Osteoblast (primary cell): Measurements from ENCODE around the gene IGF2BP2. TPM values are rescaled to one million over a fixed set of nuclear protein-coding genes. Genes with fewer than 3 reads are reported as not detected.

ENCODE experiments used
- DNase-seq: peaks from one replicate; pipeline ENCODE4 v3.0.0; 2011; ENCODE audit warnings: low spot score, mixed read lengths; ENCODE audit not compliant: insufficient read length; ENCODE audit errors: missing footprints
- H2AFZ ChIP-seq: 2 replicates; pipeline ENCODE4 v1.6.0; 2011; ENCODE audit warnings: mild to moderate bottlenecking, low read length
- H3K27ac ChIP-seq: 2 replicates; pipeline ENCODE4 v1.5.1; 2011; ENCODE audit warnings: mild to moderate bottlenecking, low read depth, low read length, moderate library complexity
- H3K27me3 ChIP-seq: 2 replicates; pipeline ENCODE4 v1.6.0; 2012; ENCODE audit warnings: mild to moderate bottlenecking, control low read depth, inconsistent platforms, low read length, moderate library complexity; ENCODE audit not compliant: insufficient read depth
- H3K36me3 ChIP-seq: 2 replicates; pipeline ENCODE4 v1.5.1; 2011; ENCODE audit warnings: mild to moderate bottlenecking, low read length, control low read depth, moderate library complexity; ENCODE audit not compliant: insufficient read depth
- H3K4me1 ChIP-seq: 2 replicates; pipeline ENCODE4 v1.5.1; 2011; ENCODE audit warnings: mild to moderate bottlenecking, low read length, control low read depth, moderate library complexity; ENCODE audit not compliant: insufficient read depth
- H3K4me2 ChIP-seq: 2 replicates; pipeline ENCODE4 v1.6.0; 2011; ENCODE audit warnings: mild to moderate bottlenecking, low read length; ENCODE audit not compliant: insufficient read depth
- H3K4me3 ChIP-seq: fragments of 200-600 bp; sonication (generic); 3 replicates; pipeline ENCODE4 v1.5.1; 2012; ENCODE audit warnings: mild to moderate bottlenecking, low read length, inconsistent platforms; ENCODE audit not compliant: insufficient read depth
- H3K79me2 ChIP-seq: 2 replicates; pipeline ENCODE4 v1.6.0; 2012; ENCODE audit warnings: mild to moderate bottlenecking, low read length, control low read depth, inconsistent platforms; ENCODE audit not compliant: insufficient read depth
- H3K9me3 ChIP-seq: 2 replicates; pipeline ENCODE4 v1.5.1; 2011; ENCODE audit warnings: low read depth, low read length, control low read depth
- H4K20me1 ChIP-seq: 2 replicates; pipeline ENCODE4 v1.6.0; 2012; ENCODE audit warnings: mild to moderate bottlenecking, low read length, control low read depth; ENCODE audit not compliant: insufficient read depth
- CTCF ChIP-seq: IDR thresholded peaks from 2 replicates; pipeline ENCODE4 v1.5.1; 2011; ENCODE audit warnings: mild to moderate bottlenecking, low read depth, low read length, moderate library complexity; ENCODE audit errors: extremely low read depth
- total RNA-seq: library from RNA; depleted of rRNA; stranded (reverse); fragments of >200 nt; gene quantifications from 2 replicates; pipeline ENCODE4 v1.2.3, GENCODE V29; 2012

IGF2BP2 gene
- total RNA-seq, 1 donor, result 81.8 TPM

DNA sequence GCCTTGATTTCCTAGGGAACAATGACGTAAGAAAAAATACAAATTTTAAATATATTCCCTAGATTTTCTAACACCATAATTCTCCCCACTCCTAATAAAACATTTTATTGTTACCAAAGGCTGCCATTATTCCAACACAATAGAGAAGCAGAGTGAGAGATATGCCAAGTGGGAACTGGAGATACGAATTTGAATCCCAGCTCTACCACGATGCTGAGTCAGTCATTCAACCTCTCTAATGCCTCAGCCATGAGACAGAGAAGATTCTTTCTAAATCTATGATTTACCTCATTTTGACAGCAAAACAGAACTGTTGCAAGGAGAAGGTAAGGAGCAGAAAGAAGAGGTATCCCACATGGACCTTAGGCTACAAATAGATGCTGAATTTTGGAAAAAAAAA, 112.5 kb downstream of the IGF2BP2 start:
- H4K20me1 ChIP-seq, result peaks cover 37% of the 10 kb centered on the region
- no peak for TF ChIP-seq CTCF
- no peak for DNase-seq
- no peaks in the 10 kb centered on the region for H3K36me3 ChIP-seq
- no peaks in the 10 kb centered on the region for H3K9me3 ChIP-seq
- peaks cover 84% of the 10 kb centered on the region for H3K79me2 ChIP-seq
- H3K27ac ChIP-seq, result no peak overlapping the region
- H3K27me3 ChIP-seq, result no peaks in the 10 kb centered on the region
- H3K4me3 ChIP-seq, result no peak overlapping the region
- no peak overlapping the region for H3K4me2 ChIP-seq
- peaks cover 41% of the 10 kb centered on the region for H3K4me1 ChIP-seq
- no peak overlapping the region for H2AFZ ChIP-seq

- Histone ChIP-seq H3K4me3 (no peak overlapping the region), H3K79me2 (peaks cover 79% of the 10 kb centered on the region), H3K4me1 (peaks cover 33% of the 10 kb centered on the region), H3K4me2 (peak overlapping the region; percentile 9), H3K9me3 (no peaks in the 10 kb centered on the region), H2AFZ (no peak overlapping the region), H3K36me3 (no peaks in the 10 kb centered on the region), H3K27ac (no peak overlapping the region), H4K20me1 (peaks cover 37% of the 10 kb centered on the region), H3K27me3 (no peaks in the 10 kb centered on the region)
- TF ChIP-seq CTCF, result no peak
- no peak for DNase-seq
Measured at GRCh38 chr3:185711255-185711870, 113.5 kb downstream of the IGF2BP2 start.

DNA sequence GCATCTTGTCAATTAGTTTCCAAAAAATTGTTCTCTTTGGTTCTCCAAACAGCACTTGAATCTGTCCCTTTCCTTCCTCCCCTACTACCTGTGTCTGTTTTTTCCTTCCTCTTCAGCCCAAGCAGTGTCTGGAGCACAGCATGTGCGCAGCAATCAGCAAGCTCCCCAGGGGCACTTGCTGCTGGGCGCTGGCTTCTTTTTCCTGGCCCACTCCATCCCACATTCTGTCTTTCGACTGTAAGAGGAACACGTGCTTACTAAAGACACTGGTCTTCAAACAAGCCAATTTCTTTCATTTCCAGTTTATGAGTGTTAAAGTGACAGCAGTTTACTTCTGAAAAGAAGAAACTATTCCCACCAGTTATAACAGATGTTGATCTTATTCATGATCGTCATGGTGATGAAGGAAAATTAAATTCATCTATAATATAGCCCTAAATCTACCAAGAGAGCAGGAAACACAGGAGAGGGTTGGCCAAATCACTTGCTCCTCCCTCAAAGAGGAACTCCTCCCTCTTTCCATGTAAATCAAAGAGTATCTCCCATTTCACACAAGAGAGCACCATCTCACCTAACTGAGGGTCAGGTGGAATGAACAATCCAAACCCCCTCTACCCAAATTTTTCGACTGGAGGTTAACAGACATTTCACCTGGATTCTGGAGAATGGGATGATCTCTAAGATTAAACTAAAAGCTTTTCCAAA, 115.4 kb downstream of the IGF2BP2 start:
- Histone ChIP-seq H2AFZ (no peak overlapping the region), H3K4me3 (no peak overlapping the region), H3K4me2 (no peak overlapping the region), H4K20me1 (peaks cover 33% of the 10 kb centered on the region), H3K27me3 (no peaks in the 10 kb centered on the region), H3K27ac (no peak overlapping the region), H3K9me3 (no peaks in the 10 kb centered on the region), H3K36me3 (no peaks in the 10 kb centered on the region), H3K79me2 (peaks cover 76% of the 10 kb centered on the region), H3K4me1 (peaks cover 18% of the 10 kb centered on the region)
- DNase-seq, result no peak
- no peak for TF ChIP-seq CTCF

DNA sequence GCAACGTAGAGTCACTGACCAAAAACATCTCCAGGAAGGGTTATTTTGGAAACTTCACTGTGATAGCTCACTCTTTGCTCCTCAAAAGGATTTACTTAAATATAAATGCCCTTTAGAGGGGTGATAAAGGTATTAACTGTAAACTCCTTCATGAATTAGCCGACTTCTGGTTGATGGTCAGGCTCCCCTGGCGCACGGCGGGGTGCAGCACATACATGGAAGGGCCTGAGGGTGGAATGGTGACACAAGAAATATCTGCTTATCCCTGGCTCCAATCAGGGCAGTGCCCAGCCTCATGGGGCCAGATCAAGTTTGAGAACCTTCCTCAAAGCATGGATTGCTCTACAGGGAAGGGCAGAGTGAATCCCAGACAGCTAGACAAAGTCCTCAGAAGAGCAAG, 116.5 kb downstream of the IGF2BP2 start:
- Histone ChIP-seq H3K9me3 (no peaks in the 10 kb centered on the region), H3K4me2 (no peak overlapping the region), H3K27me3 (no peaks in the 10 kb centered on the region), H3K79me2 (peaks cover 79% of the 10 kb centered on the region), H3K4me1 (peaks cover 18% of the 10 kb centered on the region), H3K4me3 (no peak overlapping the region), H2AFZ (no peak overlapping the region), H3K36me3 (no peaks in the 10 kb centered on the region), H4K20me1 (peaks cover 41% of the 10 kb centered on the region), H3K27ac (no peak overlapping the region)
- TF ChIP-seq CTCF, result no peak
- DNase-seq, result no peak
